CD14-positive monocyte (primary cell): Measurements from ENCODE around the gene HOXD13. TPM values are rescaled to one million over a fixed set of nuclear protein-coding genes. Genes with fewer than 3 reads are reported as not detected.

Experiments used
- DNase-seq, 3 donors: peaks; one replicate each; pipeline ENCODE4 v3.0.0-alpha.2; 2011 to 2022
- H2AFZ ChIP-seq: 2 replicates; pipeline ENCODE4 v1.6.0; 2012; ENCODE audit warnings: mild to moderate bottlenecking, low read depth, low read length, inconsistent platforms; ENCODE audit not compliant: insufficient read depth, poor library complexity, severe bottlenecking
- H3K27ac ChIP-seq, 2 donors: 1 replicate in 1 of 2; 2 replicates in 1 of 2; pipeline ENCODE4 v1.5.1; 2012 to 2013; ENCODE audit warnings: low read length in 2 of 2, control low read depth in 1 of 2, inconsistent platforms in 1 of 2, low read depth in 1 of 2, mild to moderate bottlenecking in 1 of 2
- H3K27me3 ChIP-seq, 2 donors: one replicate each; pipeline versions ENCODE4 v1.6.0 to v1.6.1; 2011 to 2013; ENCODE audit warnings: low read length in 2 of 2; ENCODE audit not compliant: control insufficient read depth in 2 of 2, insufficient read depth in 2 of 2
- H3K36me3 ChIP-seq, 2 donors: replicated peaks in 1 of 2; 1 replicate in 1 of 2; 2 replicates in 1 of 2; pipeline versions ENCODE4 v1.5.1 to v1.6.1; 2012 to 2013; ENCODE audit warnings: low read length in 2 of 2, control low read depth in 1 of 2, inconsistent platforms in 1 of 2, mild to moderate bottlenecking in 1 of 2; ENCODE audit not compliant: insufficient read depth in 2 of 2, control insufficient read depth in 1 of 2
- H3K4me1 ChIP-seq, 2 donors: 1 replicate in 1 of 2; 2 replicates in 1 of 2; pipeline versions ENCODE4 v1.5.1 to v1.6.1; 2012 to 2013; ENCODE audit warnings: low read length in 2 of 2, control low read depth in 1 of 2, inconsistent platforms in 1 of 2, mild to moderate bottlenecking in 1 of 2, moderate library complexity in 1 of 2; ENCODE audit not compliant: insufficient read depth in 2 of 2, control insufficient read depth in 1 of 2
- H3K4me2 ChIP-seq: replicated peaks from 2 replicates; pipeline ENCODE3; 2012; ENCODE audit warnings: low read length, moderate library complexity, mild to moderate bottlenecking; ENCODE audit not compliant: poor library complexity, severe bottlenecking; ENCODE audit errors: extremely low read depth
- H3K4me3 ChIP-seq, 3 experiments: fragments of 200-600 bp in 1 of 3; sonication (generic) in 1 of 3; replicated peaks in 1 of 3; 1 replicate in 2 of 3; 2 replicates in 1 of 3; pipeline ENCODE4 v1.5.1; 2011 to 2013; ENCODE audit warnings: low read length in 3 of 3, mild to moderate bottlenecking in 3 of 3, control low read depth in 2 of 3, low read depth in 2 of 3, inconsistent platforms in 1 of 3, moderate library complexity in 1 of 3
- H3K79me2 ChIP-seq: 2 replicates; pipeline ENCODE4 v1.6.0; 2012; ENCODE audit warnings: mild to moderate bottlenecking, control low read depth, inconsistent platforms, low read length, moderate library complexity; ENCODE audit not compliant: insufficient read depth
- H3K9ac ChIP-seq: 2 replicates; pipeline ENCODE4 v1.6.0; 2017; ENCODE audit warnings: low read length, mild to moderate bottlenecking; ENCODE audit not compliant: insufficient read depth, poor library complexity, severe bottlenecking
- H3K9me3 ChIP-seq, 2 donors: replicated peaks in 1 of 2; 1 replicate in 1 of 2; 2 replicates in 1 of 2; pipeline versions ENCODE4 v1.5.1 to v1.6.1; 2012 to 2013; ENCODE audit warnings: low read length in 2 of 2, control low read depth in 1 of 2; ENCODE audit not compliant: control insufficient read depth in 1 of 2, insufficient read depth in 1 of 2
- H4K20me1 ChIP-seq: 2 replicates; pipeline ENCODE4 v1.6.0; 2012; ENCODE audit warnings: mild to moderate bottlenecking, low read length, control low read depth, moderate library complexity; ENCODE audit not compliant: insufficient read depth
- H3K27ac Mint-ChIP-seq, 7 donors: one replicate each; pipeline ENCODE4 v1.8.0; 2020; ENCODE audit warnings: mild to moderate bottlenecking in 7 of 7, mixed read lengths in 7 of 7, moderate library complexity in 6 of 7, inconsistent platforms in 2 of 7
- H3K27me3 Mint-ChIP-seq, 3 donors: one replicate each; pipeline ENCODE4 v1.8.0; 2021 to 2022; ENCODE audit warnings: low read depth in 3 of 3, mild to moderate bottlenecking in 3 of 3, mixed read lengths in 3 of 3, moderate library complexity in 3 of 3, inconsistent platforms in 1 of 3
- H3K36me3 Mint-ChIP-seq, 2 donors: one replicate each; pipeline ENCODE4 v1.8.0; 2020; ENCODE audit warnings: mixed read lengths in 2 of 2, inconsistent platforms in 1 of 2, mild to moderate bottlenecking in 1 of 2
- H3K4me1 Mint-ChIP-seq: one replicate; pipeline ENCODE4 v1.8.0; 2020; ENCODE audit warnings: mild to moderate bottlenecking, mixed read lengths
- H3K4me3 Mint-ChIP-seq, 2 donors: one replicate each; pipeline ENCODE4 v1.8.0; 2020; ENCODE audit warnings: mild to moderate bottlenecking in 2 of 2, mixed read lengths in 2 of 2, moderate library complexity in 1 of 2
- H3K9me3 Mint-ChIP-seq, 7 donors: one replicate each; pipeline ENCODE4 v1.8.0; 2020 to 2022; ENCODE audit warnings: mixed read lengths in 7 of 7, mild to moderate bottlenecking in 6 of 7, moderate library complexity in 6 of 7, inconsistent platforms in 2 of 7
- WGBS: methylation state at CpG from one replicate; pipeline ENCODE4 v1.1.5; 2013; ENCODE audit warnings: missing lambda C conversion rate; ENCODE audit not compliant: insufficient coverage; 5-methylcytosine and 5-hydroxymethylcytosine counted together
- intact Hi-C, 2 donors: fragments of 100-400 bp; cut with micrococcal nuclease; formaldehyde crosslinking; loops; one replicate each; pipeline versions ENCODE4 v1.15.0 to v1.15.1; 2023
- polyA plus RNA-seq, 3 donors: library from polyadenylated mRNA; depleted of rRNA in 1 of 3; unstranded in 2 of 3; stranded (reverse) in 1 of 3; fragments of 300-500 nt in 2 of 3; fragments of >200 nt in 1 of 3; fragmentation: Illumina TruSeq in 2 of 3; gene quantifications; 1 replicate in 2 of 3; 2 replicates in 1 of 3; pipeline ENCODE4 v1.2.3, GENCODE V29; 2012 to 2021
- TF ChIP-seq, protein P1 (sequence below): fragments of 200-600 bp; IDR thresholded peaks from one replicate; pipeline ENCODE4 v1.8.0; 2022; ENCODE audit warnings: antibody characterized with exemption, mild to moderate bottlenecking

HOXD13 gene
- polyA plus RNA-seq, 3 donors, result not detected

DNA sequence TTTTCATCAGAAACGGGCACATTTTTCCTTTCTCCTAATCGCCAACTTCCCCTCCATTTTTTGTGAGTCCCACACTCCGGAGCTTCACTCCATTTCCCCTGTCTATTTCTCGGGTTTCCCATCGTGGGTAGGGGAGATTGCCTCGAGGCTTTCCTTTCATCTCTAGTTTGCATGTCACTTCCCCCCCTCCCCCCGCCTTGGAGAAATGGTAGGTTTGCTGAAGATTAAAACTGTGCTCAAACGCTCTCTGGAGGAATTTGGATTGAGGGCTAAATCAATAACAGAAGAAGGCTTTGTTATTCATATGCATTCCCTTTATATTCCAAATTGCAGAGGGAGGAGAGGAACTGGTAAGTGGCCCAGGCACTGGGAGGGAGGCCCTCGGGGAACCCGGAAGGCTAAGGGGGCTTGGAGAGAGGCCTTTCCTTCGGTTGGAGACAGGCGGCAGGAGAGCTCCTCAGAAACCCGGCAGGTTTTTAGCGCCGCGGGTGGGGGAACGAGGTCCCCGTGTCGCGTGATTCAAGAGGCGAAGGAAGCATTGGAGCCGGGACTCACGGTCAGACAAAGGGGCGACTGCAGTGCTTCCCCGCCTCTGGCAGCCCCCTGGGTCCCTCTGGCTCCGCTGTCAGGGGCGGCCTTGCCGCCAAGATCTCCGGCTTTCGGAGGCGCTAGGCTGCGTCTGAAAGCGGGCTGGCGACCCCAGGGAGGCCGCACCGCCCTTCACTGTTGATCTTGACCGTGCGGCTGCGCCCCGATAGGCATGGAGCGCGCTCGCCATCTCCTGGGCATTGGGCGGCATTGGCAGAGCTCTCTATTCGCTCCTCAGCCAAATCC, 4.7 kb downstream of the HOXD13 start:
- peaks cover 0 to 78% of the 10 kb centered on the region in 2 donors for H3K9me3 ChIP-seq
- DNase-seq, result peak; percentile 36 to 62 (median 40)
- H4K20me1 ChIP-seq, result no peaks in the 10 kb centered on the region
- no peak overlapping the region for H3K27ac Mint-ChIP-seq
- peaks cover 0 to 4% of the 10 kb centered on the region in 2 donors for H3K36me3 Mint-ChIP-seq
- intact Hi-C loops, result loop anchor here (5.0 to 10.0 kb wide), 4 partner anchors 412 to 1762 kb away; partner anchors contain the start of gene SP9 (in 1 of the 2)
- H3K4me3 ChIP-seq, result peak overlapping the region; percentile 15 to 73 (median 21)
- no peaks in the 10 kb centered on the region for H3K36me3 ChIP-seq
- peaks cover 28% of the 10 kb centered on the region for H3K4me1 Mint-ChIP-seq
- TF ChIP-seq, protein P1, sequence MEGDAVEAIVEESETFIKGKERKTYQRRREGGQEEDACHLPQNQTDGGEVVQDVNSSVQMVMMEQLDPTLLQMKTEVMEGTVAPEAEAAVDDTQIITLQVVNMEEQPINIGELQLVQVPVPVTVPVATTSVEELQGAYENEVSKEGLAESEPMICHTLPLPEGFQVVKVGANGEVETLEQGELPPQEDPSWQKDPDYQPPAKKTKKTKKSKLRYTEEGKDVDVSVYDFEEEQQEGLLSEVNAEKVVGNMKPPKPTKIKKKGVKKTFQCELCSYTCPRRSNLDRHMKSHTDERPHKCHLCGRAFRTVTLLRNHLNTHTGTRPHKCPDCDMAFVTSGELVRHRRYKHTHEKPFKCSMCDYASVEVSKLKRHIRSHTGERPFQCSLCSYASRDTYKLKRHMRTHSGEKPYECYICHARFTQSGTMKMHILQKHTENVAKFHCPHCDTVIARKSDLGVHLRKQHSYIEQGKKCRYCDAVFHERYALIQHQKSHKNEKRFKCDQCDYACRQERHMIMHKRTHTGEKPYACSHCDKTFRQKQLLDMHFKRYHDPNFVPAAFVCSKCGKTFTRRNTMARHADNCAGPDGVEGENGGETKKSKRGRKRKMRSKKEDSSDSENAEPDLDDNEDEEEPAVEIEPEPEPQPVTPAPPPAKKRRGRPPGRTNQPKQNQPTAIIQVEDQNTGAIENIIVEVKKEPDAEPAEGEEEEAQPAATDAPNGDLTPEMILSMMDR, result peak; percentile 83
- H3K4me2 ChIP-seq, result peak overlapping the region; percentile 75
- no peak overlapping the region for H3K27ac ChIP-seq
- peaks cover 89 to 94% of the 10 kb centered on the region in 2 donors for H3K27me3 ChIP-seq
- peaks cover 18 to 28% of the 10 kb centered on the region in 2 donors for H3K4me1 ChIP-seq
- no peaks in the 10 kb centered on the region for H3K79me2 ChIP-seq
- H3K9me3 Mint-ChIP-seq, result peaks cover 0 to 40% (median 19%) of the 10 kb centered on the region in 7 donors
- peak overlapping the region; percentile 21 for H3K9ac ChIP-seq
- H3K4me3 Mint-ChIP-seq, result peak overlapping the region; percentile 75 to 97
- H3K27me3 Mint-ChIP-seq, result peaks cover 90 to 97% (median 94%) of the 10 kb centered on the region in 3 donors
- WGBS, result under 1% methylated on average over 35 of the region's 45 CpGs
- peak overlapping the region; percentile 72 for H2AFZ ChIP-seq

DNA sequence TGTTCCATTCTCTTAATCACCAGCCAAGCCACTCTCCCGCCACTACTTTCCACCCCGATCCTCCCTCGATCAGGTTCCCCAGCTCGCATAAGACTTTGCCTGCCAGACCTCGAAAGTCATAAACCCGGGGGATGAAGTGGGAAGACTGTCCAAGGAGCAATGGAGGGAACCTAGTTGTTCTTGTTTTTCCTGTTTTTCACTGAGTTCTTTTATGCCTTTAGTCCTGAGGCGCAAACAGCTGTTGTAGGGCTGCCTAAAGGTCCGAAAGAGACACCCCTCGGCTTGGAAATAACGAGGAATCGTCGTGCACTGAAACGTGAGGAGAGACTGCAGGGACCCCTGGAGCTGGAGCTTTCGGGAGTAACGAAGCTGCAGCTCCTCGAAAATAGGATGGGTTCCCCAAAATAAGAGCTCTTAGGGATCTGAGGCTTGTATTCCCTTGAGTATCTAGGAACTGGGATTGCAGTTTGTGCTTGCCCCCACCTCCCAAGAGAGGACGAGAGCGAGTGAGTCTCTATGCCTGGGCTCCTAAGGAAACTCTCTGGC, 5.4 kb downstream of the HOXD13 start:
- peaks cover 93 to 100% of the 10 kb centered on the region in 2 donors for H3K27me3 ChIP-seq
- Mint-ChIP-seq H3K36me3 (peaks cover 0 to 4% of the 10 kb centered on the region in 2 donors), H3K4me1 (peaks cover 28% of the 10 kb centered on the region), H3K4me3 (peak overlapping the region; percentile 75 to 97), H3K9me3 (peaks cover 0 to 40% (median 18%) of the 10 kb centered on the region in 7 donors), H3K27me3 (peaks cover 97 to 99% (median 98%) of the 10 kb centered on the region in 3 donors), H3K27ac (no peak overlapping the region)
- H3K9me3 ChIP-seq, result peaks cover 0 to 85% of the 10 kb centered on the region in 2 donors
- intact Hi-C loops, result loop anchor here (5.0 to 10.0 kb wide), 4 partner anchors 413 to 1763 kb away; partner anchors contain the start of gene SP9 (in 1 of the 2)
- WGBS, result 3% methylated on average over 10 of the region's 18 CpGs
- no peak overlapping the region for H3K9ac ChIP-seq
- no peaks in the 10 kb centered on the region for H3K79me2 ChIP-seq
- peak overlapping the region; percentile 75 for H3K4me2 ChIP-seq
- peak overlapping the region; percentile 72 for H2AFZ ChIP-seq
- TF ChIP-seq, protein P1, result no peak
- no peaks in the 10 kb centered on the region for H3K36me3 ChIP-seq
- no peaks in the 10 kb centered on the region for H4K20me1 ChIP-seq
- peak overlapping the region in 1 of 3 experiments; percentile 73 for H3K4me3 ChIP-seq
- DNase-seq, result no peak
- no peak overlapping the region for H3K27ac ChIP-seq
- H3K4me1 ChIP-seq, result peaks cover 18 to 22% of the 10 kb centered on the region in 2 donors
